ENCODE measurements around the gene ARHGEF16. TPM values are rescaled to one million over a fixed set of nuclear protein-coding genes. Genes with fewer than 3 reads are reported as not detected.

ARHGEF16 gene
- total and polyA plus RNA-seq, 8 donors = 14.6 to 149 (median 39.2) TPM

- Histone ChIP-seq H3K27ac (no peak overlapping the region), H3K4me1 (no peaks in the 10 kb centered on the region), H3K4me3 (no peak overlapping the region), H3K36me3 (peaks cover 0 to 25% (median 19%) of the 10 kb centered on the region in 4 donors), H3K9me3 (no peaks in the 10 kb centered on the region), H3K27me3 (peaks cover 0 to 42% (median 0%) of the 10 kb centered on the region in 3 donors)
- 79 to 94% (median 88%) methylated on average over 14 of the region's 14 CpGs for WGBS, 5 donors
- TF ChIP-seq POLR2A (IDR thresholded peaks at IDR 0.05) (no peak), POLR2AphosphoS5 (IDR thresholded peaks at IDR 0.05) (no peak), CTCF (IDR thresholded peaks at IDR 0.05) (no peak), EP300 (IDR thresholded peaks at IDR 0.05) (no peak)
- intact Hi-C loops (cut with DNase I; ENCODE audit: low total_unique reads) = no loop called here
- DNase-seq = no peak
Measured at GRCh38 chr1:3436901-3437300, 17.6 kb upstream of the ARHGEF16 start.

DNA sequence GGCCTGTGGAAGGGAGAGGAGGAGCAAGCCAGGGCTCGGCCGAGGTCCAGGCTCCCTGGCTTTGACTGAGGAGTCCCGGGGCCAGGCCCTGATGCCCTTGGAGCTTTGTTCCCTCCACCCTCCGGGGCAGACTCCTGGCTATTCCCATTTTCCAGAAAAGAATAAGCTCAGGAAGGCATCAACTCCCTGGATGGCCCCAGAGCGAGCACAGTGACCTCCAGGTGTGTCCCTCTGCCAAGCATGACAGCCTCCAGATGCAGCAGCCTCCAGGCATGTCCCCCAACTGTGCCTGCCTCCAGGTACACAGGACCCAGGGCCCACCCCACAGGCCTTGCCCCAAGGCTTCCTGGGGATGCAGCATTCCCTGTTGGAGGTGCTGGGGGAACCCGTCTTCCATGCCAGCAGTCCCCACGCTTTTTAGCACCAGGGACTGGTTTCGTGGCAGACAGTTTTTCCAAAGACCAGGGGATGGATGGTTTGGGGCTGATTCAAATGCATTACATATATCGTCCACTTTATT lies 15.7 kb upstream of the ARHGEF16 start:
- 54 to 77% (median 66%) methylated on average over 8 to 9 of the region's 9 CpGs for WGBS, 5 donors
- no peaks in the 10 kb centered on the region for H3K9me3 ChIP-seq

GRCh38 chr1:3439346-3440299 lies 14.8 kb upstream of the ARHGEF16 start:
- peaks cover 0 to 4% (median 2%) of the 10 kb centered on the region in 4 donors for H3K36me3 ChIP-seq
- H3K27ac ChIP-seq = no peak overlapping the region
- intact Hi-C loops (cut with DNase I; ENCODE audit: low total_unique reads) = no loop called here
- H3K4me1 ChIP-seq = no peaks in the 10 kb centered on the region
- WGBS, 5 donors = 44 to 64% (median 59%) methylated on average over 26 to 27 of the region's 27 CpGs
- TF ChIP-seq POLR2A (IDR thresholded peaks at IDR 0.05) (no peak), POLR2AphosphoS5 (IDR thresholded peaks at IDR 0.05) (no peak), CTCF (IDR thresholded peaks at IDR 0.05) (no peak), EP300 (IDR thresholded peaks at IDR 0.05) (no peak)
- DNase-seq = no peak
- no peaks in the 10 kb centered on the region for H3K9me3 ChIP-seq
- no peak overlapping the region for H3K4me3 ChIP-seq
- H3K27me3 ChIP-seq = peaks cover 0 to 58% (median 4%) of the 10 kb centered on the region in 3 donors

More for the DNA sequence above, 15.7 kb upstream of the ARHGEF16 start:
- TF ChIP-seq EP300 (IDR thresholded peaks at IDR 0.05) (no peak), CTCF (IDR thresholded peaks at IDR 0.05) (no peak), POLR2AphosphoS5 (IDR thresholded peaks at IDR 0.05) (no peak), POLR2A (IDR thresholded peaks at IDR 0.05) (no peak)
- H3K4me1 ChIP-seq = no peaks in the 10 kb centered on the region
- intact Hi-C loops (cut with DNase I; ENCODE audit: low total_unique reads) = no loop called here
- H3K27me3 ChIP-seq = peaks cover 0 to 51% (median 4%) of the 10 kb centered on the region in 3 donors
- peaks cover 0 to 13% (median 6%) of the 10 kb centered on the region in 4 donors for H3K36me3 ChIP-seq
- no peak for DNase-seq
- H3K27ac ChIP-seq = no peak overlapping the region
- H3K4me3 ChIP-seq = no peak overlapping the region

GRCh38 chr1:3440300-3440681 lies 14.2 kb upstream of the ARHGEF16 start:
- intact Hi-C loops (cut with DNase I; ENCODE audit: low total_unique reads) = no loop called here
- no peak for TF ChIP-seq POLR2A (IDR thresholded peaks at IDR 0.05)
- TF ChIP-seq EP300 (IDR thresholded peaks at IDR 0.05) = no peak
- no peak for TF ChIP-seq CTCF (IDR thresholded peaks at IDR 0.05)
- TF ChIP-seq POLR2AphosphoS5 (IDR thresholded peaks at IDR 0.05) = no peak
- H3K36me3 ChIP-seq = no peaks in the 10 kb centered on the region
- no peaks in the 10 kb centered on the region for H3K9me3 ChIP-seq
- H3K27me3 ChIP-seq = peaks cover 0 to 64% (median 4%) of the 10 kb centered on the region in 3 donors
- no peak for DNase-seq
- no peak overlapping the region for H3K27ac ChIP-seq
- H3K4me1 ChIP-seq = no peaks in the 10 kb centered on the region
- no peak overlapping the region for H3K4me3 ChIP-seq
- 42 to 63% (median 44%) methylated on average over 10 of the region's 10 CpGs for WGBS, 5 donors
